Measurements from ENCODE around the gene BRSK2.

GRCh38 chr11:1502168-1502953, 112.6 kb downstream of the BRSK2 start:
- TF ChIP-seq CTCF (IDR thresholded peaks at IDR 0.05) (no peak), FOXM1 (IDR thresholded peaks at IDR 0.05; ENCODE audit: low read depth) (no peak), JUND (IDR thresholded peaks at IDR 0.05) (no peak), RFX5 (IDR thresholded peaks at IDR 0.05; ENCODE audit: low read length) (no peak), SMC3 (IDR thresholded peaks at IDR 0.05; ENCODE audit: low read depth, low read length) (no peak), TCF12 (IDR thresholded peaks at IDR 0.05) (no peak), GATA2 (CRISPR knock-in tag; IDR thresholded peaks at IDR 0.05) (no peak), MAX (IDR thresholded peaks at IDR 0.05; ENCODE audit: low read depth) (no peak), YY1 (IDR thresholded peaks at IDR 0.05; ENCODE audit: low read depth) (no peak)
